K562 (cell line): ENCODE data around the gene ALG9. TPM values are rescaled to one million over a fixed set of nuclear protein-coding genes. Genes with fewer than 3 reads are reported as not detected.

Experiments
- C11orf30 ChIP-seq: fragments of 450-650 bp; IDR thresholded peaks from 2 replicates; pipeline ENCODE4 v1.6.1; 2016; ENCODE audit warnings: low read depth, mild to moderate bottlenecking
- ELF4 ChIP-seq: fragments of 450-650 bp; formaldehyde crosslinking; IDR thresholded peaks from 2 replicates; pipeline ENCODE4 v1.4.0; 2022; ENCODE audit warnings: missing genetic modification characterization
- FOSL1 ChIP-seq: fragments of 200-800 bp; sonication (Bioruptor generic); conservative IDR thresholded peaks from 2 replicates; pipeline ENCODE4 v1.6.1; 2016; ENCODE audit warnings: missing genetic modification characterization, missing compliant biosample characterization
- PCBP2 ChIP-seq: fragments of 200-400 bp; formaldehyde crosslinking; IDR thresholded peaks from 2 replicates; pipeline ENCODE4 v1.6.1; 2018; ENCODE audit warnings: low read length, low read depth, mild to moderate bottlenecking, moderate library complexity; ENCODE audit not compliant: poor library complexity, severe bottlenecking
- RAD21 ChIP-seq, 2 experiments: fragments of 250-450 bp in 1 of 2; fragments of 450-650 bp in 1 of 2; sonication (Bioruptor Pico) in 1 of 2; formaldehyde crosslinking in 1 of 2; IDR thresholded peaks in 1 of 2; conservative IDR thresholded peaks in 1 of 2; 2 replicates each; pipeline versions ENCODE4 v1.4.0 to v1.8.0; 2020 to 2022; ENCODE audit warnings: mild to moderate bottlenecking in 2 of 2, moderate library complexity in 1 of 2
- ZNF143 ChIP-seq: sonication (generic); formaldehyde crosslinking; IDR thresholded peaks from 2 replicates; pipeline ENCODE4 v1.9.0; 2022; ENCODE audit warnings: mild to moderate bottlenecking, missing genetic modification reagents
- ZNF274 ChIP-seq: IDR thresholded peaks from 2 replicates; pipeline ENCODE4 v1.6.1; 2011; ENCODE audit warnings: low read depth, mild to moderate bottlenecking, low read length, moderate library complexity, borderline replicate concordance
- polyA plus RNA-seq, 8 experiments: library from polyadenylated mRNA; depleted of rRNA in 4 of 8; stranded (reverse) in 5 of 8; unstranded in 3 of 8; fragments of >200 nt; fragmentation: Nextera tagmentation in 2 of 8; fragmentation: Illumina TruSeq in 1 of 8; extraction: Ambion mirVana in 2 of 8; extraction: Trizol in 1 of 8; gene quantifications; 2 replicates each; pipeline versions ENCODE4 v1.2.1 to v1.2.3, GENCODE V29; 2011 to 2014; ENCODE audit warnings: inconsistent platforms in 1 of 8, missing spikeins in 1 of 8
- total RNA-seq, 7 experiments: library from RNA; depleted of rRNA in 6 of 7; stranded (reverse); fragments of >200 nt in 6 of 7; fragmentation: Illumina TruSeq in 2 of 7; extraction: Trizol in 2 of 7; gene quantifications; 2 replicates each; pipeline versions ENCODE4 v1.2.1 to v1.2.3, GENCODE V29; 2011 to 2021; ENCODE audit warnings: low replicate concordance in 1 of 7
- TF ChIP-seq, protein P1 (sequence below), 3 experiments: IDR thresholded peaks in 2 of 3; conservative IDR thresholded peaks in 1 of 3; 2 replicates each; pipeline ENCODE4 v1.5.1; 2011 to 2012; ENCODE audit warnings: low read length in 3 of 3, mild to moderate bottlenecking in 3 of 3, control low read depth in 2 of 3, improper control_type of control experiment in 1 of 3, inconsistent platforms in 1 of 3, low read depth in 1 of 3, mixed read lengths in 1 of 3, moderate library complexity in 1 of 3; ENCODE audit not compliant: insufficient read depth in 2 of 3
- TF ChIP-seq, protein P2 (sequence below): fragments of 250-450 bp; sonication (Bioruptor Pico); IDR thresholded peaks from 2 replicates; pipeline ENCODE4 v1.4.0; 2020; ENCODE audit warnings: borderline replicate concordance
- TF ChIP-seq, protein P3 (sequence below): fragments of 450-650 bp; IDR thresholded peaks from 2 replicates; pipeline ENCODE4 v1.6.1; 2018; ENCODE audit warnings: mild to moderate bottlenecking, low read depth; ENCODE audit not compliant: partially characterized antibody
- TF ChIP-seq, protein P4 (sequence below): fragments of 250-450 bp; sonication (Bioruptor Pico); IDR thresholded peaks from 2 replicates; pipeline ENCODE4 v1.4.0; 2020; ENCODE audit warnings: mild to moderate bottlenecking, moderate library complexity
- TF ChIP-seq, protein P5 (sequence below): IDR thresholded peaks from 3 replicates; pipeline ENCODE4 v1.6.1; 2011; ENCODE audit warnings: borderline replicate concordance, mild to moderate bottlenecking; ENCODE audit not compliant: insufficient read length, insufficient read depth

The ALG9 gene
- total and polyA plus RNA-seq, 9 of the 15 experiments (the other 6 are each of a cell fraction or from before 2014, with no cell fraction given), result 11.5 to 40.5 (median 24.9) TPM

DNA sequence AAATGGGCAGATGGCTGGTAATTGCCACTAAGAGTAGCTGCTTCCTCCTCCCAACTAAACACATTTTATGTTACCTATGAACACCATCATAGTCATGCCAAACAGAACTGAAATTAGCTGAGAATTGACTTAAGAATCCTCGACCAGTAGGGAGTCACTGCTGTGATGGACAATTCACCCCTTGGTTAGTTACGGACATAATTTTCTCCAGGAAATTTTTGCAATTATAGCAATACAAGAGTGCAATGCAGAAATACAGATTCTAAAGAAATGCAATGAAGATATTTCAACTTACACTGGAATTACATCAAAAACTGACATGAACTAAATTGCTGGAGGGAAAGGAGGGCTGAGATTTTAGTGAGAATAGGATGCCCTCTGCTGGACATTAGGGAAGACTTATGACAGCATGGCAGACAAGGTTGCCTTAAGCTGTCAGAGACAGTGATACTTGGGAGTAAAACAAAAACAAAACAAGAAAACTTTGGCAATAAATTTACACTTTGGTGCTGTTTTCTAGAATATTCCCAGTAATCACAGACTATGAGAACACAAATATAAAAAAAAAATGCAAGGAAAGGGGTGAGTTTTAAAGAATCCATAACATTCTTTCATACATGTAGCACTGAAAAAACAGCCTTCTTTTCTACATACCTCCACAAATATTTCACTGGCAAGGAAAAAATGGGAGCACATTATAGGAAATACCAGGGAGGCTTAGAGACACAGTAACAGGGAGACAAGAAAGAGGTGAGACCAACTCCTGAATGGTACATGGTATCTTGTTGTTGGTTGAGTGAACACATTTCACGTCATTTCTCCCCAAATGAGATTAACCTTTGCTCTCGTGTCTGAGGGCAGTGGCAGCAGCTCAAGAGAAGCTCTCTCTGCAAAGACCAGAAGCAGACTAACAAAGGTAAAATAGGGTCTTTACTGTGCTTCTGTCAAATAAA, 94.0 kb downstream of the ALG9 start (continued):
- TF ChIP-seq, protein P1, sequence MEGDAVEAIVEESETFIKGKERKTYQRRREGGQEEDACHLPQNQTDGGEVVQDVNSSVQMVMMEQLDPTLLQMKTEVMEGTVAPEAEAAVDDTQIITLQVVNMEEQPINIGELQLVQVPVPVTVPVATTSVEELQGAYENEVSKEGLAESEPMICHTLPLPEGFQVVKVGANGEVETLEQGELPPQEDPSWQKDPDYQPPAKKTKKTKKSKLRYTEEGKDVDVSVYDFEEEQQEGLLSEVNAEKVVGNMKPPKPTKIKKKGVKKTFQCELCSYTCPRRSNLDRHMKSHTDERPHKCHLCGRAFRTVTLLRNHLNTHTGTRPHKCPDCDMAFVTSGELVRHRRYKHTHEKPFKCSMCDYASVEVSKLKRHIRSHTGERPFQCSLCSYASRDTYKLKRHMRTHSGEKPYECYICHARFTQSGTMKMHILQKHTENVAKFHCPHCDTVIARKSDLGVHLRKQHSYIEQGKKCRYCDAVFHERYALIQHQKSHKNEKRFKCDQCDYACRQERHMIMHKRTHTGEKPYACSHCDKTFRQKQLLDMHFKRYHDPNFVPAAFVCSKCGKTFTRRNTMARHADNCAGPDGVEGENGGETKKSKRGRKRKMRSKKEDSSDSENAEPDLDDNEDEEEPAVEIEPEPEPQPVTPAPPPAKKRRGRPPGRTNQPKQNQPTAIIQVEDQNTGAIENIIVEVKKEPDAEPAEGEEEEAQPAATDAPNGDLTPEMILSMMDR (IDR thresholded peaks at IDR 0.05 in 2 of 3, conservative IDR thresholded peaks at IDR 0.05 in 1 of 3; ENCODE audit: insufficient read depth in 2 of 3, low read depth in 1 of 3, low read length in 3 of 3), result peak; percentile 71 to 90 (median 75)
- TF ChIP-seq, protein P2, sequence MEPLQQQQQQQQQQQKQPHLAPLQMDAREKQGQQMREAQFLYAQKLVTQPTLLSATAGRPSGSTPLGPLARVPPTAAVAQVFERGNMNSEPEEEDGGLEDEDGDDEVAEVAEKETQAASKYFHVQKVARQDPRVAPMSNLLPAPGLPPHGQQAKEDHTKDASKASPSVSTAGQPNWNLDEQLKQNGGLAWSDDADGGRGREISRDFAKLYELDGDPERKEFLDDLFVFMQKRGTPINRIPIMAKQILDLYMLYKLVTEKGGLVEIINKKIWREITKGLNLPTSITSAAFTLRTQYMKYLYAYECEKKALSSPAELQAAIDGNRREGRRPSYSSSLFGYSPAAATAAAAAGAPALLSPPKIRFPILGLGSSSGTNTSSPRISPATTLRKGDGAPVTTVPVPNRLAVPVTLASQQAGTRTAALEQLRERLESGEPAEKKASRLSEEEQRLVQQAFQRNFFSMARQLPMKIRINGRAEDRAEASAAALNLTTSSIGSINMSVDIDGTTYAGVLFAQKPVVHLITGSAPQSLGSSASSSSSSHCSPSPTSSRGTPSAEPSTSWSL (CRISPR knock-in tag), result no peak
- TF ChIP-seq FOSL1 (tag) (no peak), PCBP2 (no peak), RAD21 (CRISPR knock-in tag; conservative IDR thresholded peaks at IDR 0.05 in 1 of 2, IDR thresholded peaks at IDR 0.05 in 1 of 2) (peak; percentile 95 to 97), ZNF274 (no peak), ELF4 (CRISPR knock-in tag) (no peak), C11orf30 (no peak), ZNF143 (no peak)
- TF ChIP-seq, protein P3, sequence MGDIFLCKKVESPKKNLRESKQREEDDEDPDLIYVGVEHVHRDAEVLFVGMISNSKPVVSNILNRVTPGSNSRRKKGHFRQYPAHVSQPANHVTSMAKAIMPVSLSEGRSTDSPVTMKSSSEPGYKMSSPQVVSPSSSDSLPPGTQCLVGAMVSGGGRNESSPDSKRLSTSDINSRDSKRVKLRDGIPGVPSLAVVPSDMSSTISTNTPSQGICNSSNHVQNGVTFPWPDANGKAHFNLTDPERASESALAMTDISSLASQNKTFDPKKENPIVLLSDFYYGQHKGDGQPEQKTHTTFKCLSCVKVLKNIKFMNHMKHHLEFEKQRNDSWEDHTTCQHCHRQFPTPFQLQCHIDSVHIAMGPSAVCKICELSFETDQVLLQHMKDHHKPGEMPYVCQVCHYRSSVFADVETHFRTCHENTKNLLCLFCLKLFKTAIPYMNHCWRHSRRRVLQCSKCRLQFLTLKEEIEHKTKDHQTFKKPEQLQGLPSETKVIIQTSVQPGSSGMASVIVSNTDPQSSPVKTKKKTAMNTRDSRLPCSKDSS, result no peak
- TF ChIP-seq, protein P4, sequence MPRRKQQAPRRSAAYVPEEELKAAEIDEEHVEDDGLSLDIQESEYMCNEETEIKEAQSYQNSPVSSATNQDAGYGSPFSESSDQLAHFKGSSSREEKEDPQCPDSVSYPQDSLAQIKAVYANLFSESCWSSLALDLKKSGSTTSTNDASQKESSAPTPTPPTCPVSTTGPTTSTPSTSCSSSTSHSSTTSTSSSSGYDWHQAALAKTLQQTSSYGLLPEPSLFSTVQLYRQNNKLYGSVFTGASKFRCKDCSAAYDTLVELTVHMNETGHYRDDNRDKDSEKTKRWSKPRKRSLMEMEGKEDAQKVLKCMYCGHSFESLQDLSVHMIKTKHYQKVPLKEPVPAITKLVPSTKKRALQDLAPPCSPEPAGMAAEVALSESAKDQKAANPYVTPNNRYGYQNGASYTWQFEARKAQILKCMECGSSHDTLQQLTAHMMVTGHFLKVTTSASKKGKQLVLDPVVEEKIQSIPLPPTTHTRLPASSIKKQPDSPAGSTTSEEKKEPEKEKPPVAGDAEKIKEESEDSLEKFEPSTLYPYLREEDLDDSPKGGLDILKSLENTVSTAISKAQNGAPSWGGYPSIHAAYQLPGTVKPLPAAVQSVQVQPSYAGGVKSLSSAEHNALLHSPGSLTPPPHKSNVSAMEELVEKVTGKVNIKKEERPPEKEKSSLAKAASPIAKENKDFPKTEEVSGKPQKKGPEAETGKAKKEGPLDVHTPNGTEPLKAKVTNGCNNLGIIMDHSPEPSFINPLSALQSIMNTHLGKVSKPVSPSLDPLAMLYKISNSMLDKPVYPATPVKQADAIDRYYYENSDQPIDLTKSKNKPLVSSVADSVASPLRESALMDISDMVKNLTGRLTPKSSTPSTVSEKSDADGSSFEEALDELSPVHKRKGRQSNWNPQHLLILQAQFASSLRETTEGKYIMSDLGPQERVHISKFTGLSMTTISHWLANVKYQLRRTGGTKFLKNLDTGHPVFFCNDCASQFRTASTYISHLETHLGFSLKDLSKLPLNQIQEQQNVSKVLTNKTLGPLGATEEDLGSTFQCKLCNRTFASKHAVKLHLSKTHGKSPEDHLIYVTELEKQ (CRISPR knock-in tag), result no peak
- TF ChIP-seq, protein P5, sequence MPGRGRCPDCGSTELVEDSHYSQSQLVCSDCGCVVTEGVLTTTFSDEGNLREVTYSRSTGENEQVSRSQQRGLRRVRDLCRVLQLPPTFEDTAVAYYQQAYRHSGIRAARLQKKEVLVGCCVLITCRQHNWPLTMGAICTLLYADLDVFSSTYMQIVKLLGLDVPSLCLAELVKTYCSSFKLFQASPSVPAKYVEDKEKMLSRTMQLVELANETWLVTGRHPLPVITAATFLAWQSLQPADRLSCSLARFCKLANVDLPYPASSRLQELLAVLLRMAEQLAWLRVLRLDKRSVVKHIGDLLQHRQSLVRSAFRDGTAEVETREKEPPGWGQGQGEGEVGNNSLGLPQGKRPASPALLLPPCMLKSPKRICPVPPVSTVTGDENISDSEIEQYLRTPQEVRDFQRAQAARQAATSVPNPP, result no peak
